Smooth muscle cell (in vitro differentiated cells): ENCODE results near the gene KCNC4. TPM values are rescaled to one million over a fixed set of nuclear protein-coding genes. Genes with fewer than 3 reads are reported as not detected.

ENCODE experiments used
- DNase-seq: peaks from one replicate; lab custom pipeline; 2025; ENCODE audit not compliant: unreplicated experiment; lab: John Stamatoyannopoulos, UW
- H2AFZ ChIP-seq: fragments of 200-600 bp; sonication (generic); 2 replicates; pipeline ENCODE4 v1.6.0; 2016; ENCODE audit warnings: antibody characterized with exemption, low read depth, mild to moderate bottlenecking
- H3F3A ChIP-seq: fragments of 200-600 bp; sonication (generic); 2 replicates; pipeline ENCODE4 v1.6.0; 2017; ENCODE audit warnings: antibody characterized with exemption, low read depth
- H3K27ac ChIP-seq: fragments of 200-600 bp; sonication (generic); 2 replicates; pipeline ENCODE4 v1.5.1; 2016; ENCODE audit warnings: low read depth, mild to moderate bottlenecking
- H3K27me3 ChIP-seq: fragments of 200-600 bp; sonication (generic); 2 replicates; pipeline ENCODE4 v1.6.1; 2016; ENCODE audit warnings: low read depth, mild to moderate bottlenecking
- H3K36me3 ChIP-seq: fragments of 200-600 bp; sonication (generic); 2 replicates; pipeline ENCODE4 v1.5.1; 2016; ENCODE audit warnings: low read depth
- H3K4me1 ChIP-seq: fragments of 200-600 bp; sonication (generic); 2 replicates; pipeline ENCODE4 v1.5.1; 2016; ENCODE audit warnings: low read depth
- H3K4me2 ChIP-seq: fragments of 200-600 bp; sonication (generic); 2 replicates; pipeline ENCODE4 v1.6.0; 2016; ENCODE audit warnings: mild to moderate bottlenecking
- H3K4me3 ChIP-seq: fragments of 200-600 bp; sonication (generic); 2 replicates; pipeline ENCODE4 v1.5.1; 2016; ENCODE audit warnings: mild to moderate bottlenecking
- H3K79me2 ChIP-seq: fragments of 200-600 bp; sonication (generic); 2 replicates; pipeline ENCODE4 v1.6.0; 2016; ENCODE audit warnings: low read depth, mild to moderate bottlenecking
- H3K9ac ChIP-seq: fragments of 200-600 bp; sonication (generic); 2 replicates; pipeline ENCODE4 v1.6.0; 2016; ENCODE audit warnings: low read depth
- H3K9me3 ChIP-seq: fragments of 200-600 bp; sonication (generic); replicated peaks from 2 replicates; pipeline ENCODE4 v1.5.1; 2016; ENCODE audit warnings: low read depth
- H4K20me1 ChIP-seq: fragments of 200-600 bp; sonication (generic); 2 replicates; pipeline ENCODE4 v1.6.0; 2016; ENCODE audit warnings: low read depth
- WGBS: methylation state at CpG from one replicate; pipeline ENCODE4 v1.1.7; 2016; ENCODE audit warnings: low lambda C conversion rate; 5-methylcytosine and 5-hydroxymethylcytosine counted together
- polyA plus RNA-seq: library from polyadenylated mRNA; unstranded; fragments of >200 nt; fragmentation: Nextera tagmentation; extraction: Ambion mirVana; gene quantifications from 2 replicates; pipeline ENCODE4 v1.2.1, GENCODE V29; 2016
- total RNA-seq: library from RNA; depleted of rRNA; stranded (reverse); fragments of >200 nt; gene quantifications from 2 replicates; pipeline ENCODE4 v1.2.3, GENCODE V29; 2014
- TF ChIP-seq, protein P1 (sequence below): fragments of 200-600 bp; sonication (generic); IDR thresholded peaks from 2 replicates; pipeline ENCODE4 v1.5.1; 2017; ENCODE audit warnings: borderline replicate concordance, mild to moderate bottlenecking, antibody characterized with exemption; ENCODE audit not compliant: insufficient read depth, poor library complexity, severe bottlenecking

KCNC4 gene
- total and polyA plus RNA-seq, 2 experiments from 2014 or later = 2.0 to 6.0 TPM

DNA sequence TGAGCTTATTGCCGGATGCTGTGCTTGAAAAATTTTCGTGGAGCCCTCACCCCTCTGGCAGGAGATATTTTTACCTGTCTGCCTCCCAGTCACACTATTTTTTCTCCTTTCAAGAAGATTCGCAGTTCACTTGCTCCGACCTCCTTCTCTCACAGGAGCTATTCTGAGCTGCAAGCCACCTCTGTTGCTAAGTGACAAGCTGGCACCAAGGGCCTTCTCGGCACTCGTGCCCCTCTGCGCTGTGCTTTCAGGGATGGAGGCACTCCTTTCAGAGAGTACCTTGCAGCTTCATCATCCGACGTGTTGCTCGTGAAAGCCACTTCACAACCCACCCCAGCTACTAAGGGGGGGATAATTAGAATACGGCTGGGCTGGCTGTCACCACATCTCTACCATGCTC is 48.3 kb upstream of the KCNC4 start:
- H3K79me2 ChIP-seq = no peaks in the 10 kb centered on the region
- no peak for DNase-seq
- H3K36me3 ChIP-seq = no peaks in the 10 kb centered on the region
- H3K4me3 ChIP-seq = no peak overlapping the region
- no peaks in the 10 kb centered on the region for H3F3A ChIP-seq
- H3K9ac ChIP-seq = no peak overlapping the region
- TF ChIP-seq, protein P1, sequence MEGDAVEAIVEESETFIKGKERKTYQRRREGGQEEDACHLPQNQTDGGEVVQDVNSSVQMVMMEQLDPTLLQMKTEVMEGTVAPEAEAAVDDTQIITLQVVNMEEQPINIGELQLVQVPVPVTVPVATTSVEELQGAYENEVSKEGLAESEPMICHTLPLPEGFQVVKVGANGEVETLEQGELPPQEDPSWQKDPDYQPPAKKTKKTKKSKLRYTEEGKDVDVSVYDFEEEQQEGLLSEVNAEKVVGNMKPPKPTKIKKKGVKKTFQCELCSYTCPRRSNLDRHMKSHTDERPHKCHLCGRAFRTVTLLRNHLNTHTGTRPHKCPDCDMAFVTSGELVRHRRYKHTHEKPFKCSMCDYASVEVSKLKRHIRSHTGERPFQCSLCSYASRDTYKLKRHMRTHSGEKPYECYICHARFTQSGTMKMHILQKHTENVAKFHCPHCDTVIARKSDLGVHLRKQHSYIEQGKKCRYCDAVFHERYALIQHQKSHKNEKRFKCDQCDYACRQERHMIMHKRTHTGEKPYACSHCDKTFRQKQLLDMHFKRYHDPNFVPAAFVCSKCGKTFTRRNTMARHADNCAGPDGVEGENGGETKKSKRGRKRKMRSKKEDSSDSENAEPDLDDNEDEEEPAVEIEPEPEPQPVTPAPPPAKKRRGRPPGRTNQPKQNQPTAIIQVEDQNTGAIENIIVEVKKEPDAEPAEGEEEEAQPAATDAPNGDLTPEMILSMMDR = no peak
- no peaks in the 10 kb centered on the region for H4K20me1 ChIP-seq
- peaks cover 6% of the 10 kb centered on the region for H3K27me3 ChIP-seq
- no peaks in the 10 kb centered on the region for H3K9me3 ChIP-seq
- H3K4me2 ChIP-seq = no peak overlapping the region
- H3K4me1 ChIP-seq = no peaks in the 10 kb centered on the region
- no peak overlapping the region for H2AFZ ChIP-seq
- H3K27ac ChIP-seq = no peak overlapping the region
- 93% methylated on average over 11 of the region's 11 CpGs for WGBS

DNA sequence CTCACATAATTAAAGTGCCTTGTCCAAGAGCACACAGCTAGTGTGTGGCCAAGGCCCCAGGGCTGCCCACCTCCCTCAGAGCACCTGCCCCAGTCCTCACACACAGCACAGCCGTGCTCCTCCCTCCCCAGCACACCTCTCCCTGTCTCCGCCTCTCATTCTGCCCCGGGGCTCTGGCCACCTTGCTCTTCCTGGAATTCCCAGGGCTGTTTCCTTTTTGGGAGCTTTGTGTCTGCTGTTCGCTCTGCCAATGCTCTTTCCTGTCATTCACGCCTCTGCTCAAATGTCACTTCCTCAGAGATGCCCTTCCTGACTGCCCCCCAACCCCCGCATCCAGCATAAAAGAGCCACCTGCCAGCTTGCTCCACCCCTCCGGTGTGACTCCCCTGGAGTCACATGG is 46.5 kb upstream of the KCNC4 start:
- DNase-seq = no peak
- H3F3A ChIP-seq = no peaks in the 10 kb centered on the region
- H3K79me2 ChIP-seq = no peaks in the 10 kb centered on the region
- H3K4me1 ChIP-seq = no peaks in the 10 kb centered on the region
- no peaks in the 10 kb centered on the region for H3K36me3 ChIP-seq
- H3K27me3 ChIP-seq = peaks cover 6% of the 10 kb centered on the region
- H3K27ac ChIP-seq = no peak overlapping the region
- H3K9me3 ChIP-seq = no peaks in the 10 kb centered on the region
- H4K20me1 ChIP-seq = no peaks in the 10 kb centered on the region
- H3K4me3 ChIP-seq = no peak overlapping the region
- H3K9ac ChIP-seq = no peak overlapping the region
- TF ChIP-seq, protein P1 = no peak
- H3K4me2 ChIP-seq = no peak overlapping the region
- no peak overlapping the region for H2AFZ ChIP-seq
- 71% methylated on average over 7 of the region's 7 CpGs for WGBS

DNA sequence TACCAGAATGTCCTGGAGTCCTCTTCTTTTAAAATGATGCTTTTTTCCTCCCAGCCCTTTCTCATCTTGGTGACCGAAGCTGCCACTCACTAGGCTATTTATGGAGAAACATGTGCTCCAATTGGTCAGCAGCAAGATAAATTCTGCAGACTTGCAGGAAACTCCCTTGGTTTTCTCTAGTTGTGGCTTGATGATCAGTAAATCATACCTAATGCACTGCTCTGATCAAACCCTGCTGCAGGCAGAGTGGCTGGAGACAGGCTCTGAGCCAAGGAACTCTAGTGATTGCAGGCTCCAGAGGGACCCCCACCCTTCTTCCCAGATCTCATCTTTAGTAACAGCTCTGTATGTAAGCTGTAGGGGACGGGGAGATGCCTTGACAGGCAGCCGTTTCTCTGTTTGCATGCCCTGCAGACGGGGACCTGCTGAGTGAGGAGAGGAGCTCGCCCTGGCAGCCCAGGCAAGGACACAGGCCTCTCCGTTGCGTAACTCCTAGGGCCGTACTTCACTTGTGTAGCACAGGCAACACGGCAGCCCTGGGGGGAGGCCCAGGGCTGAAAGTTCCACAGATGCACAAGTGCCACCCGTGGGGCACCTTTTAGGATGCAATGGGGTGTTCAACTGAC is 45.3 kb upstream of the KCNC4 start:
- H2AFZ ChIP-seq = no peak overlapping the region
- no peak overlapping the region for H3K4me3 ChIP-seq
- H3K4me1 ChIP-seq = no peaks in the 10 kb centered on the region
- no peaks in the 10 kb centered on the region for H3K79me2 ChIP-seq
- no peak overlapping the region for H3K9ac ChIP-seq
- peaks cover under 1% of the 10 kb centered on the region for H3K27me3 ChIP-seq
- TF ChIP-seq, protein P1 = no peak
- no peaks in the 10 kb centered on the region for H3K9me3 ChIP-seq
- no peak for DNase-seq
- H3K4me2 ChIP-seq = no peak overlapping the region
- 63% methylated on average over 10 of the region's 10 CpGs for WGBS
- H3K27ac ChIP-seq = no peak overlapping the region
- H3K36me3 ChIP-seq = no peaks in the 10 kb centered on the region
- H3F3A ChIP-seq = no peaks in the 10 kb centered on the region
- H4K20me1 ChIP-seq = no peaks in the 10 kb centered on the region

DNA sequence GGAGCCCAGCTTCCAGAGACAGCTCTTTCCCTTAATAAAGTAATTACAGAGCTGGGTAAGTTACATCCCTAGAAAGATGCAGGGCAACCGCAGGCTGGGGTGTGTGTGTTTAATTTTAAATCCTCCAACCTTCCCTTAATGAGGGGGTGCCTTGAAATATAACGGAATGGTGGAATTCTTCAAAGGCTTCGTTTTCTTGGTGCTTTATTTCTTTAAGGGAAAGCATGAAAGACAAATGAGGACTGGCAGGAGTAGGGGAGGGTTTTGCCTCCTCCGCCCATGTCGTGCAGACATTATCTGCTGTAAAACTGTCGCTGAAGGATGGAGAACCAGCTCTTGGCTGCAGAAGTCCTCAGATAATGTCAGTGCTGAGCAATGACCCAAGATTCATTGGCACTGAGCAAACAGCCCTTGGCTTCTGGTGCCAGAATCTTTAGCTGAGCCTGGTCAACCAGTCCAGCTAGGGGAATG is 44.3 kb upstream of the KCNC4 start:
- Histone ChIP-seq H3K4me3 (no peak overlapping the region), H3K36me3 (no peaks in the 10 kb centered on the region), H3K9me3 (no peaks in the 10 kb centered on the region), H4K20me1 (no peaks in the 10 kb centered on the region), H3F3A (no peaks in the 10 kb centered on the region), H2AFZ (no peak overlapping the region), H3K79me2 (no peaks in the 10 kb centered on the region), H3K4me2 (no peak overlapping the region), H3K27ac (no peak overlapping the region), H3K9ac (no peak overlapping the region), H3K27me3 (no peaks in the 10 kb centered on the region), H3K4me1 (no peaks in the 10 kb centered on the region)
- WGBS = 73% methylated on average over 6 of the region's 6 CpGs
- no peak for DNase-seq
- TF ChIP-seq, protein P1 = no peak
